SH-SY5Y (cell line): ENCODE measurements around the gene CRNN.

Experiments used
- GATA2 ChIP-seq: IDR thresholded peaks from 2 replicates; pipeline ENCODE4 v1.6.1; 2011; ENCODE audit warnings: mild to moderate bottlenecking, low read depth, low read length
- GATA3 ChIP-seq: IDR thresholded peaks from 2 replicates; pipeline ENCODE4 v1.6.1; 2011; ENCODE audit warnings: low read depth, mild to moderate bottlenecking, low read length, moderate library complexity

CRNN gene

GRCh38 chr1:152413909-152414308 is at the start of gene CRNN:
CRNN (minus strand) TSS chr1:152414263; CDS start chr1:152412233, 2,030 bp downstream.
- no peak for TF ChIP-seq GATA2
- TF ChIP-seq GATA3, result no peak

- TF ChIP-seq GATA2, result no peak
- no peak for TF ChIP-seq GATA3
Observed at GRCh38 chr1:152462636-152463035, 48.6 kb upstream of the CRNN start.

- TF ChIP-seq GATA2 (no peak), GATA3 (no peak)
Observed at GRCh38 chr1:152461544-152461943, 47.5 kb upstream of the CRNN start.

- TF ChIP-seq GATA2 (no peak), GATA3 (no peak)
Observed at GRCh38 chr1:152460529-152460899, 46.5 kb upstream of the CRNN start.

- TF ChIP-seq GATA2, result no peak
- TF ChIP-seq GATA3, result no peak
Observed at GRCh38 chr1:152459596-152460528, 45.8 kb upstream of the CRNN start.

DNA sequence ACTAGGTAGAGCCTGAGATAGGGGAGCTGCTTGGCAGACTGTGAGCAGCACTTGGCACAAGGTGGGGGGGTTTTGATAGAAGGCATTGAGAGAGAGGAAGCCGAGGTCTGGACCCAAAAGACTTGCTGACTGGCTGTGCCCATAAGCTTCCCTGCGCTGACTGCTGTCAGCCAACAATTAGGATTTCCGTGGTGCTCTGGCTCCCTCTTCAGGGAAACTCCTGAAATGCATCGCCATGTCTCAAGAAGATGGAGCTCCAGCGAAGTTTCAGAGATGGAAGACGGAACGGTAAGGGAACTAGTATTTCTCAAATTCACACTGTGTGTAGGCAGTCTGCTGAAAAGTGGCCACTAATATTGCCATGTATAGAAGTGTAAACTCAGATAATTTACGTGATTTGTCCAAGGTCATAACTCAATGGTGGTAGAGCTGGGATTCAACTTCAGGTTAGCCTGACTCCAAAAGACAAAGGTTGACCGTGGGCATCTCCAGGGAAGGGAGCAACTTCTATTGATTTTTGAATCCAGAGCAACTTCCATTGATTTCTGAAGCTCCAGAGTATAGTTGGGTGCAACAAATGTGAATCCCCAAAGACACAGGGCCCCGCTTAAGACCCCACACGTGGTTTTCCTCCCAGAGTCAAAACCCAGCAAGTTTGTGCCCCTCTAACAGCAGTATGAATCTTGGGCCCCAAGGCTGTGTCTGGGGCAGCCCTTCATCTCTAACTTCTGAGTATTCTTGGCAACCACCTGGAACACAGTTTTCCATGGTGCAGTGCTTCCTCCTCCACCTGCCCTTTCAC is 44.5 kb upstream of the CRNN start:
- TF ChIP-seq GATA3 (no peak), GATA2 (no peak)

DNA sequence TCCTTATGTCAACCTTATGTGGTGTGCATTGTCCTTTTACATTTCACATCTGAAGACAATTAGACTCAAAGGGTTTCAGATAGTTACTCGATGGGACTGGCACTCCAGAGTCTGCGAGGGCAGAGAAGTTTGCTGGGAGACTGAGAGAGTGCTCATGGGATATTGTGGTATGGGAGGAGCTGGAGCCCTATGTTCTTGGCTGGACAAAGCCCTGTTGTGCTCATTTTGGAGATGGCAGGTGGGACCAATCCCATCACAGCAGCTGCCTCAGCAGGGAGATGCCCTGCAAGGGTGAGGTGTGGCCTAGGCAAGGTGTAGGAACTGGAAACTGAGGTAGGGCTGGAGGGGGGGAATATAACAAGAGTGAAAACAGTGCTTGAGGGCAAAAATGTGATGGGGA is 43.5 kb upstream of the CRNN start:
- TF ChIP-seq GATA3 (no peak), GATA2 (no peak)

GRCh38 chr1:152457071-152457470 is 43.0 kb upstream of the CRNN start:
- TF ChIP-seq GATA2 (no peak), GATA3 (no peak)

GRCh38 chr1:152451254-152451653 is 37.2 kb upstream of the CRNN start:
- no peak for TF ChIP-seq GATA2
- no peak for TF ChIP-seq GATA3

DNA sequence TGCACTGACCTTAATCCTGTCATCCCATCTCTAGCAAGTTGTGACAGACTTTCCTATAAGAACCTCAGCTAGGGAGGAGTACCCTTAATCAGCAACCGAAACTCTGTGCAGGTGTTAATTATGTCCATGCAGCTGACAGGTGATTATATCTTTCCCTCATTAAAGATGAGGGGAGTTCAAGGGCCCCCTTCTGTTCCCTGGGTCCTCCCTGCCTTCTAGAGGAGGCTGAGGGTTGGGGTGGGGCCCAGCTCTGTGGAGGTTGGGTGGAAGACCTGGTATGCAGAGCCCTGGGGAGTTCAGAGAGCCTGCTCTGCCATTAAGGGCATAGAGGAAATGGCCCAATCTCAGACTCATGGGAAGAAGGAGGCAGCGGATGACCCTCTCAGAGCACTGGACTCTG is 35.6 kb upstream of the CRNN start:
- TF ChIP-seq GATA2 (no peak), GATA3 (no peak)

DNA sequence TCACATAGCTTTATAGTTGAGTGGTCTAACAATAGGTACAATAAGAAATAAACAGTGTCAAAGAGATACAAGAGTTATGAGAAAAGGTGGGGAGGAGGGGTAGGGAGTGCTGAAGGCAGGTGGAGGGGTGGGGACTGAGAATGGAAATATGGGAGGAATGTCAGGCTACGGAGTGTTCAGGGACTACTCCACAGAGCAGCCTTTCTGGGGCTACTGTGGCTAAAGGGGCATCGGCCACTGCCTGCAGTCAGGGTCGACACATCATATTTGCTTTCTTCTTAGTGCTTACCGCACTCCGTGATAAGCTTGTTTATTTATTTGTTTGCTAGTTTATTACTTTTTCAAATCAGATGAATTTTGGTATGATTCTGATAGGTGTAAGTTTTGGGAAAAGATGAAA is 34.4 kb upstream of the CRNN start:
- TF ChIP-seq GATA3, result no peak
- no peak for TF ChIP-seq GATA2

DNA sequence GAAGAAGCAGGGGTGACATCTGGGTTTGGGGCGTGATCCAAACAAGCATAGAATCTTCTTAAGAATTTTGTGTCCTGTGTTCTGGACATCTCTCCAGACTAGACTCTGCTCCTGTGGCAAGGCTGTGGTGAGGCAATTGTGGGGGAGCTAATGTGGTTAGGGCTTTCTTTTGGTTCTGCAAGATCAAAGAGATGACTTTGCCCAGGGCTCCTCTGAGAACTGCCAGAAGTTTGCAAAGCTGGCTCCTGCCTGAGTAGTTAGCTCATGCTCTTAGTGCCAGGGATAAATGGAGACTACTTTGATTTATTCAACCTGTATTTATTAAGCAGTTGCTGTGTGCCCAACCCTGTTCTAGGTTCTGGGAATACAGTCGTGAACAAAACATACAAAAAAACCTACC is 34.0 kb upstream of the CRNN start:
- no peak for TF ChIP-seq GATA2
- no peak for TF ChIP-seq GATA3

DNA sequence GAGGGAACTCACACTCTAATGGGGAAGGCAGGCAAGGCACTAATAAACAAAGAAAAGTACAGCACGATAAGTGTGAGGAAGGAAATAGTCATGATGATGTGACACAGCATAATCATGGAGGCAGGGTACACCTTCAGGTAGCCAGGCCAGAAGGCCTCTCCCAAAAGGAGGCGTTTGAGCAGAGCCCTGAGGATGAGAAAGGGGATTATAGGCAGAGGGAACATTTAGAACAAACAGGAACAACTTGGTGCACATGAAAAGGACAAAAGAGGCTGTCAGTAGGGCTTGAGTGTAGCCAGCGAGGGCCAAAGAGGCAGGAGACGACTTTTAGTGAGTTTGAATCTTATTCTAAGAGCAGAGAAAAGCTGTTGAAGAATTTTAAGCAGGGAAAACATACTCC is 33.4 kb upstream of the CRNN start:
- TF ChIP-seq GATA3 (no peak), GATA2 (no peak)

- TF ChIP-seq GATA2, result no peak
- no peak for TF ChIP-seq GATA3
Observed at GRCh38 chr1:152444045-152444444, 30.0 kb upstream of the CRNN start.

DNA sequence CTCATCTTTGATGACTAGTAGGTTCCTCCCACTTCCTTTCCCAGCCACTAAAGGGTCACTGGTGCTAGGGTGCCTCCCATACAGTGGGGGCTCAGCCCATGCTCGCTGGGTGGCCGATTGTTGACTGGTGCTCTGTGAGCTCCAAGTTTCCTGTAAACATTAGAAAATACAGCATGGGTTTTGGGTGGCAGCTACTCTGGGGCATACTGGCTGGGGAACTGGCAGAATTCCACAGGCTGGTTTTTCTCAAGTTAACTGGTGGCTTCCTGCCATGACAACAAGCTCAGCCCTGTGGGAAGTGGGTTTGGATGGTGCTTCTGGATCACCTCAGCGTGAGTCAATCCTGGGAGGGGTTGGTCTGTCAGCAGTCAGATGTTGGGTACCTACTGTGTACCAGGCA is 28.7 kb upstream of the CRNN start:
- TF ChIP-seq GATA3 (no peak), GATA2 (no peak)
